OCI-M2 (cell line): Measurements from ENCODE around the gene CHRNA1.

ENCODE experiments used
- DNase-seq: peaks from one replicate; lab custom pipeline; 2025; ENCODE audit not compliant: unreplicated experiment; lab: John Stamatoyannopoulos, UW

Gene CHRNA1

DNA sequence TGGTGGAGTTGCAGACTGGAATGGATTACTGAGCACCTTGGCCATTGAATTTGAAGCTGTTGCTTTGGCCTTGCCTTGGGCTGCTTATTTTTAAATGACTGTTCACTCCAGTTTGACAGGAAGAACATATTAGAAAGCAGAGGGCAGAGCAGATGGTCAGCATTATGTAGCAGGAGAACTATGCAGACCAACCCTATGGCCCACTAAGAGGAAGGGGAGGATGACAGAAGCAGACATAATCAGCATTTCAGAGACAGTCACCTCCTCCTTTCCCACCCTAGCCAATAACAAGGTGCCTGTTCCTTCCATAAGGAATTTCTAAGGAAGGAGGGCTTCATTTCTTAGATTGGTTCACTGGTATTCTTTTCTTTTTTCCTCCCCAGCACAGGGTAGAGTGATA is 2.4 kb downstream of the CHRNA1 start:
- DNase-seq = no peak

DNA sequence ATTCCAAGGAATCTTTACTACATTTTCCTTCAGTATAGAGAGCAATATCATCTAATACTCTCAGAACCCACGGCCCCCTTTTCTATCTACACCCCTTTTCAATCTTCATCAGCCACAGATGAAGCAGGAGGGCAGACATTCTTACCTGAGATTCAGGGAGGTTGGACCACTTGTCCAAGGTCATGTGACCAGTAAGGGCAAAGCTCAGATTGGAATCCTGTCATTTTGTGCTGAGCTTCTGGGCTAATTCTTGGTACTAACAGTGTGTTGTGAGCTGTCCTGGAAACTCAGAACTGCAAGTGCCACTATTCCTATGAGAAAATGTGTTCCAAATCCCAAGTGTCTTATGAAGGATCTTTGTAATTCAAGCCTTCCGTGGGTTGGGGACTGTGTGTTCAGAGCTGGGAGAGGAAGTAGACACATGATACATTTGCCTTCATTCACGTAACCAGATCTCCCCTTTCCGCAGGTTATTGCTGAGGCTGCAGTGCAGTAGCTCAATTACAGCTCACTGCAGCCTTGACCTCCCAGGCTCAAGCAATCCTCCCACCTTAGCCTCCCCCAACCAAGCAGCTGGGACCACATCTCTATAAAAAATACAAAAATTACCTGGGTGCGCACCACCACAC is 3.3 kb downstream of the CHRNA1 start:
- DNase-seq = no peak

- DNase-seq = no peak
Measured at GRCh38 chr2:174759381-174760065, 4.7 kb downstream of the CHRNA1 start.

DNA sequence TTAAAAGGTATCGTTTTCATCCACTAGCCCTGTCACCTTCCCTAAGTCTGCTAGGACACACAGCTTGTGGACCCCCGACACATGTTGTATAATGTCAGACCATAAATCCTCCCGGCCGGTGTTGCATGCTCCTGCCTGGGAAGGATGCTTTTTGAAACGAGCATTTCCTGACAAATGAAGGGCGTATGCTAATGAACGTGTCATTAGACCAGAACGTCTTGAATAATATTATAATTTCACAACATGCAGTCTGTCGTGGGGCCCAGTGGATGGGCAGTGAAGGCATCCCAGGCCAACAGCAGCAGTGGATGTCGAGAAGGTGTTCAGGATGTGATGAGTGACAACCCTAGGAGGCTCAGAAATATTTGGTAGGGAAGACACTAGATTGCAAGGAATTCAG is 7.5 kb downstream of the CHRNA1 start:
- DNase-seq = no peak

DNA sequence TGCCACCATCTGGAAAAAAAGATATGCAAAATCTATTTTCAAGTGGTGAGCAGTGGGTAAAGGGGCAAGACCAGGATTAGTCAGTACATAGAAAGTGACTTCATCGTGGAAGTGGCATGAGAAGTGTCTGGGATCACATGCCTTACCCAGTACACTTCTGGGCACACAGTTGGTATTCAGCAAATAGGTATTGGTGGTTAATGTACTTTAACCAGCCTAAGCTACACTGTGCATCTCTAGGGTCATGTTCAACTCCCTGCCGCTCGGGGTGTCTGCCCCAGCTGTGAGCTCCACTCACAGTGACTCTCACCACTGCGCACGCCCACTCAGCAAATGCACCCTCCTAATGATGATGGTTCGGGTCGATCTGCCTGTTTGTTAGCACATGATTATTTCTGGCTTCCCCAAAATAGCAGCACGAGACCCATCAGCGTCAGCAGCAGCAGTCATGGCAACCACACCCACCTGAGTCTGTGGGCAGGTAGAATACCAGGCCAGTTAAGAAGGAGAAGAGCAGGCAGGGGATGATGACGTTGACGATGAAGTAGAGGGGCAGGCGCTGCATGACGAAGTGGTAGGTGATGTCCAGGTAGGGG is 11.1 kb downstream of the CHRNA1 start:
- no peak for DNase-seq

GRCh38 chr2:174752403-174753037 is 11.8 kb downstream of the CHRNA1 start:
- DNase-seq = no peak

DNA sequence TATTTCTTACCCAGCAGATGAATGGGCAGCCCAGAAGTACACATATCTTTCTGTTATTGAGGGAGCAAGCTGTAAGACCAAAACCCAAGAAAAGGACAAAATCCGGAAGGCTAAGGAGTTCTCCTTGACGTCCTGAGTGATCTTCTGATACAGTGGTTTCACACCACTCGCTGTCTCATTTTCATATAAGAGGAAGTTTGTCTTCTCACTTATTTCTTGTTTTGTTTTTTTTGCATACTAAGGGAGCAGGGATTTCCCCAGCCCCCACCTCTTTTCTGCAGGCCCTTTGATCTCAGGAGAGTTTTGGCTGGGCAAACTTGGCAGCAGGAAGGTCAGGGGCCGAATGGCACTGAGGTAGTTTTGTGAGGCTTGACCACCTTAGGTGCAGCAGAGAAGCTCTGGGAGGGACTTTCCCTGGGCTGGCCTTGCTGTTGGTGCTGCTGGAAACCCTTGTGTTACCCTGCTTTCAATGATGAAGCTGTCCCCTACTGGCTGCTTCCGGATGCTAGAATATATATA is 13.3 kb downstream of the CHRNA1 start:
- DNase-seq = no peak

- no peak for DNase-seq
Measured at GRCh38 chr2:174749793-174750192, 14.5 kb downstream of the CHRNA1 start.

DNA sequence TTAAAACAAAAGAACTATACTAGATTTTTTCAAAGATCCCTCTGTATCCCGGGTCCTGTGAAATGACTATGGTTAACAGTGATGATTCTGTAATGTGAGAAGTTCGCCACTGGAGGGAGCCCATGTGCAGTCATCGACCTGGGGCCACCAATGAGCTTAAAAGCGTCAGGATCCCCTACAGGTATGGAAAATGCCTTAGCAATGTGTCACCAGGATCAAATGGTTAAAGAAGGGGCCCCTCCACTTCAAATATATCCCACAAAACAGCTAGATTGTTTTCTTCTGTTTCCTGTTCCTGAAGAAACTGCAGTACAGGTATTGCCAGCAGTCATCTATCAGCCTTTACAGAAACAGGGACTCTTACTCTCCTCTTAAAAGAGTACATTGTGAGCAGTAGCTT is 15.3 kb downstream of the CHRNA1 start:
- no peak for DNase-seq

DNA sequence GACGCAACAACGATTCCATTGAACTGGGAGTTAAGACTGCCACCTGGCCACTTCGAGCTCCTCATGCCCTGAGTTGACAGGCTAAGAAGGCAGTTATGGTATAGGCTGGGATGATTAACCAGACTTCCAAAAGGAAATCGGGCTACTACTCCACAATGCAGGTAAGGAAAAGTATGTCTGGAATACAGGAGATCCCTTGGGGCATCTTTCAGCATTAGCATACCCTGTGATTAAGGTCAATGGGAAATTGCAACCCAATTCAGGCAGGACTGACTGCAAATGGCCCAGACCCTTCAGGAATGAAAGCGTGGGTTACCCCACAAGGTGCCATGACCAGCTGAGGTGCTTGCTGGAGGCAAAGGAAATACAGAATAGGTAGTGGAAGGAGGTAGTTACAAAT is 19.1 kb downstream of the CHRNA1 start:
- DNase-seq = no peak

DNA sequence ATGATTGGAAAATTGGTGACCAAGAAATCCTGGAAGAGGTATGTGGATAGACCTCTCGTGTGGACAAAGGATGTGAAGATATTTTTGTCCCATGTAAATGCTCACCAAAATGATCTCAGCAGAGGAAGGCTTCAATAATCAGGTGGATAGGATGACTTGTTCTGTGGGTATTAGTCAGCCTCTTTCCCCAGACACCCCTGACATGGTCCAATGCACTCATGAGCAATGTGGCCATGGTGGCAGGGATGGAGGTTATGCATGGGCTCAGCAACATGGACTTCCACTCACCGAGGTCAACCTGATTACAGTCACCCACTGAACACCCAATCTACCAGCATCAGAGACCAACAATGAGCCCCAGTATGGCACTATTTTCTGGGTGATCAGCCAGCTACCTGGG is 20.2 kb downstream of the CHRNA1 start:
- DNase-seq = no peak

DNA sequence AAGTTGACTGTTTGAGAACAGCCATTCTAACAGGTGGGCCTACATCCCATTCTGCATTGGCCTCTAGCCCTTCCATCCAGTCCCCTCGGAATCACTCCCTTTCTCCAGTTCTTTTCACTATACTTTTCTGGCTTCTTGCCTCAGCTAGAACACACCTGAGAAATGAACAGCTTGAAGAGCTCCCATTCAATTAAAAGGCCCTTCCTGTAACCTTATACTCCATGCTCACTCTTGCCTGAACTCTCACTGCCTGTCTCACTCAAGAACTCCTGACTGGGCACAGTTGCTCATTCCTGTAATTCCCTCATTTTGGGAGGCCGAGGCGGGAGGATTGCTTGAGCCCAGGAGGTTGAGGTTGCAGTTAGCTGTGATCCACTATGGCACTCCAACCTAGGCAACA is 23.6 kb downstream of the CHRNA1 start:
- DNase-seq = no peak

- DNase-seq = no peak
Measured at GRCh38 chr2:174738841-174739240, 25.4 kb downstream of the CHRNA1 start.

DNA sequence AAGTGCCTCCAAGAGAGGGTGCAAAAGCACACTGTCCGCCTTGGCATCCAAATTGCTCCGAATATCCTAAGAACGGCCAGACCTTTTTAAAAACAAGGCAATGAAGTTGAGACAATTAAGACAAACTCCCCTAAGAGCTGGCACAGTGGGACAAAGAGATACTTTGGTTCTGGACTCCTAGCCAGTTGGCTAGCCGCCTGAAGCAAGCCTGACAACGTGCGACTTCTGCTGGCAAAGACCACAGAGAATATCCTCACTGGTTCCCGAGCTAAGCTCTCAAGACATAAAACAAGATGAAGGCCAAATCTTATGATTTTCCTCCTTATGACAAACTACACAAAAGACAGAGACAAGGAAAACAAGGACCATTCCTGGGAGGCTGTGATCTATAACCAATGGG is 32.7 kb downstream of the CHRNA1 start:
- DNase-seq = no peak

DNA sequence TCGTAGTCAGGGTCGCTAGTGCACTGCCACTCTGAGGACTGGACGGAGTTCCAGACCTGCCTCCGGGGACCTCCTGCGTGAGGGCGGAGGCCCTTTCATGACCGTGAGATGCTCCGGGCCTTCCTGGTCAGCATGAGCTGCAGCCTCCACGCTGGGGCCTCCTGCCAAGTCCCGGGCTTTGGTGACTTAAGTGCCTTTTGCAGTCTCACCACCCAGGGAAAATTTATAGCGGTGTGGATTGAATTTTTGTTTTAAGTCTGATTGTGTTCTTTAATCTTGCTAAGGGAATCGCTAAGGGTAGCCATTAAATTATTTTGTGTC is 33.6 kb downstream of the CHRNA1 start:
- no peak for DNase-seq

- no peak for DNase-seq
Measured at GRCh38 chr2:174729797-174730697, 34.2 kb downstream of the CHRNA1 start.

- no peak for DNase-seq
Measured at GRCh38 chr2:174728096-174728495, 36.2 kb downstream of the CHRNA1 start.

- no peak for DNase-seq
Measured at GRCh38 chr2:174726212-174726611, 38.1 kb downstream of the CHRNA1 start.

DNA sequence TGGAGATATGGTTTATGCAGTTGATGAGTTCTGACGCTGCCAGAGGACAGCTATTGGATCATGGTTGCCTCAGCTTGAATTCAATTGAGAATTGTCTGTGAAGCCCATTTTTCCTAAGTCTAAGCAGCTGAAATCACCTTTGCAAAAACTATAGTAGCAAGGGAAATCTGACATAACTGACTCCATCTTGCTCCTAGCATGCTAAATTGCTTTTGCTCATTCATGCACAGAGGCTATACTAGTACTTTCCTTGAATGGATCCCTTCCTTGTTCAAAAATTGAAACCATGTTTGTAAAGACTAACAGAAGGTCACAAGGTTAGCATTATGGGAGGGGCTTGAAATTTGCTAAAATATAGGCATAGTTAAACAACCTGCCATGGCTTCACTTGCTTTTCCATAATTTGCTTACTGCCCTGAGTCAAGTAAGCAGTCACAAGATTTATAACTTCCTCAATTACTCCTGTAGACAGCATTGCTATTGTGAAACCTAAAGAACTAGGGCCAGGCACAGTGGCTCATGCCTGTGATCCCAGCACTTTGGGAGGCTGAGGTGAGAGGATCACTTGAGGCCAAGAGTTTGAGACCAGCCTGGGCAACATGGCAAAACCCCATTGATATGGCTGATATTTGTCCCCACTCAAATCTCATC is 41.2 kb downstream of the CHRNA1 start:
- DNase-seq = no peak

DNA sequence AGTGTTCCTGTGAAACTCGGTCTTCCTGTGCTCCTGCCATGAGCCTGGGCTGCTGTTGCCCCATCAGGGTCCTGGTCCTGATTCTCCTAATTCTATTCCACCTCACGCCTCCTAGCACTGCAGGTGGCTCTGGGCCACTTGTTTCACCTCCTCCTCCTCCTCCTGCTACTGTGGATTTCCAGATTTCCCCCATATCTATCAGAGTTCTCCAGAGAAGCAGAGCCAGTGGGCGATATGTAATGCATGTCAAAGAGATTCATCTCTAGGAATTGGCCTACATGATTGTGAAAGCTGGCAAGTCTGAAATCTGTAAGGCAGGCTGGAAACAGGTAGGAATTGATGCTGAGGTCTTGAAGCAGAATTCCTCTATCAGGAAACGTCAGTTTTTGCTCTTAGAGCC is 45.3 kb downstream of the CHRNA1 start:
- DNase-seq = no peak

GRCh38 chr2:174718591-174718990 is 45.7 kb downstream of the CHRNA1 start:
- no peak for DNase-seq
